ENCODE results near the gene HAPSTR1.
A peak's percentile ranks its signal among the peaks of the same experiment; 100 is the strongest.
"Not testable (repeated sequence)": the region's sequence is repeated elsewhere in the genome, so short reads cannot be mapped to it uniquely, and the experiment has no call there.

Gene HAPSTR1

GRCh38 chr16:9071377-9071776 is 20.1 kb upstream of the HAPSTR1 start:
- no peak for DNase-seq (ENCODE audit: low spot score)

GRCh38 chr16:9072806-9073341 is 18.6 kb upstream of the HAPSTR1 start:
- no peak for DNase-seq (ENCODE audit: low spot score)

GRCh38 chr16:9075299-9076071 is 16.0 kb upstream of the HAPSTR1 start:
- DNase-seq (ENCODE audit: low spot score) = no peak

GRCh38 chr16:9077091-9077809 is 14.2 kb upstream of the HAPSTR1 start:
- DNase-seq (ENCODE audit: low spot score) = no peak

GRCh38 chr16:9078467-9079429 is 12.7 kb upstream of the HAPSTR1 start:
- DNase-seq (ENCODE audit: low spot score) = peak; percentile 80

GRCh38 chr16:9079430-9079812 is 12.0 kb upstream of the HAPSTR1 start:
- DNase-seq (ENCODE audit: low spot score) = no peak

- no peak for DNase-seq (ENCODE audit: low spot score)
These were observed 10.3 kb upstream of the HAPSTR1 start for GRCh38 chr16:9081158-9081557.

GRCh38 chr16:9081843-9082242 is 9.6 kb upstream of the HAPSTR1 start:
- DNase-seq (ENCODE audit: low spot score) = peak; percentile 2

GRCh38 chr16:9082422-9082821 is 9.0 kb upstream of the HAPSTR1 start:
- DNase-seq (ENCODE audit: low spot score) = no peak

- DNase-seq (ENCODE audit: low spot score) = not testable (repeated sequence)
These were observed 3.7 kb upstream of the HAPSTR1 start for GRCh38 chr16:9087733-9088132.

GRCh38 chr16:9088848-9089247 is 2.6 kb upstream of the HAPSTR1 start:
- DNase-seq (ENCODE audit: low spot score) = no peak

- DNase-seq (ENCODE audit: low spot score) = peak; percentile 2
These were observed 1.8 kb upstream of the HAPSTR1 start for GRCh38 chr16:9089660-9090059.

- peak; percentile 11 for DNase-seq (ENCODE audit: low spot score)
These were observed 1.1 kb upstream of the HAPSTR1 start for GRCh38 chr16:9090101-9090959.

- DNase-seq (ENCODE audit: low spot score) = peak; percentile 44
These were observed 430 bp downstream of the HAPSTR1 start for GRCh38 chr16:9091867-9092281.

GRCh38 chr16:9092282-9092977 is 986 bp downstream of the HAPSTR1 start:
- peak; percentile 31 for DNase-seq (ENCODE audit: low spot score)

GRCh38 chr16:9092978-9093344 is 1.5 kb downstream of the HAPSTR1 start:
- peak; percentile 37 for DNase-seq (ENCODE audit: low spot score)

- DNase-seq (ENCODE audit: low spot score) = no peak
These were observed 2.8 kb downstream of the HAPSTR1 start for GRCh38 chr16:9094011-9094846.

- DNase-seq (ENCODE audit: low spot score) = no peak
These were observed 3.7 kb downstream of the HAPSTR1 start for GRCh38 chr16:9095171-9095570.

- no peak for DNase-seq (ENCODE audit: low spot score)
These were observed 4.4 kb downstream of the HAPSTR1 start for GRCh38 chr16:9095656-9096397.

Measured in hematopoietic multipotent progenitor cell treated with erythropoietin and hydrocortisone succinate and interleukin-3 and kit ligand, for 15 days (in vitro differentiated cells).